Measurements from ENCODE around the gene NUMB. TPM values are rescaled to one million over a fixed set of nuclear protein-coding genes. Genes with fewer than 3 reads are reported as not detected.
A peak's percentile ranks its signal among the peaks of the same experiment; 100 is the strongest.

NUMB gene
- total and polyA plus RNA-seq, 2 of the 13 experiments (the other 11 are each of a cell fraction or from before 2014, with no cell fraction given) = 20.3 to 71.1 TPM

GRCh38 chr14:73491256-73492042 is 33.1 kb upstream of the NUMB start (continued):
- TF ChIP-seq ZNF276 (CRISPR knock-in tag; IDR thresholded peaks at IDR 0.05; ENCODE audit: low read depth) = no peak
- no peak for TF ChIP-seq U2AF1 (optimal IDR thresholded peaks at IDR 0.05; ENCODE audit: low read depth, low read length)
- no peak for TF ChIP-seq SYNCRIP (IDR thresholded peaks at IDR 0.05; ENCODE audit: insufficient read depth, low read depth, low read length)
- TF ChIP-seq ZNF10 (CRISPR knock-in tag; IDR thresholded peaks at IDR 0.05; ENCODE audit: borderline replicate concordance, low read depth) = no peak
- peak; percentile 80 for TF ChIP-seq ZNF687 (CRISPR knock-in tag; IDR thresholded peaks at IDR 0.05)
- peak; percentile 19; the same call in 1 of the 2 replicates for TF ChIP-seq MED13 (CRISPR knock-in tag; IDR thresholded peaks at IDR 0.05)
- TF ChIP-seq ZIK1 (CRISPR knock-in tag; IDR thresholded peaks at IDR 0.05; ENCODE audit: borderline replicate concordance, low read depth) = no peak; the same call in 1 of the 2 replicates
- TF ChIP-seq NR1H2 (CRISPR knock-in tag; IDR thresholded peaks at IDR 0.05; ENCODE audit: borderline replicate concordance, low read depth) = peak; percentile 63
- no peak for TF ChIP-seq TRAFD1 (CRISPR knock-in tag; IDR thresholded peaks at IDR 0.05; ENCODE audit: borderline replicate concordance)
- TF ChIP-seq GATAD1 (CRISPR knock-in tag; IDR thresholded peaks at IDR 0.05) = 0 out of 2 replicates have a peak, but pooled peaks have one; percentile 6
- TF ChIP-seq RFXAP (CRISPR knock-in tag; IDR thresholded peaks at IDR 0.05; ENCODE audit: borderline replicate concordance) = no peak
- peak; percentile 59 for TF ChIP-seq ARID4A (CRISPR knock-in tag; IDR thresholded peaks at IDR 0.05; ENCODE audit: borderline replicate concordance)
- TF ChIP-seq ZBTB46 (CRISPR knock-in tag; IDR thresholded peaks at IDR 0.05; ENCODE audit: borderline replicate concordance) = 0 out of 2 replicates have a peak, but pooled peaks have one; percentile 4
